SKM-1 treated with dmso at 0.1 percent for 144 hours (cell line): Measurements from ENCODE around the gene MIOS.

Experiments
- DNase-seq: peaks from one replicate; lab custom pipeline; 2025; ENCODE audit not compliant: unreplicated experiment; lab: John Stamatoyannopoulos, UW

Gene MIOS

DNA sequence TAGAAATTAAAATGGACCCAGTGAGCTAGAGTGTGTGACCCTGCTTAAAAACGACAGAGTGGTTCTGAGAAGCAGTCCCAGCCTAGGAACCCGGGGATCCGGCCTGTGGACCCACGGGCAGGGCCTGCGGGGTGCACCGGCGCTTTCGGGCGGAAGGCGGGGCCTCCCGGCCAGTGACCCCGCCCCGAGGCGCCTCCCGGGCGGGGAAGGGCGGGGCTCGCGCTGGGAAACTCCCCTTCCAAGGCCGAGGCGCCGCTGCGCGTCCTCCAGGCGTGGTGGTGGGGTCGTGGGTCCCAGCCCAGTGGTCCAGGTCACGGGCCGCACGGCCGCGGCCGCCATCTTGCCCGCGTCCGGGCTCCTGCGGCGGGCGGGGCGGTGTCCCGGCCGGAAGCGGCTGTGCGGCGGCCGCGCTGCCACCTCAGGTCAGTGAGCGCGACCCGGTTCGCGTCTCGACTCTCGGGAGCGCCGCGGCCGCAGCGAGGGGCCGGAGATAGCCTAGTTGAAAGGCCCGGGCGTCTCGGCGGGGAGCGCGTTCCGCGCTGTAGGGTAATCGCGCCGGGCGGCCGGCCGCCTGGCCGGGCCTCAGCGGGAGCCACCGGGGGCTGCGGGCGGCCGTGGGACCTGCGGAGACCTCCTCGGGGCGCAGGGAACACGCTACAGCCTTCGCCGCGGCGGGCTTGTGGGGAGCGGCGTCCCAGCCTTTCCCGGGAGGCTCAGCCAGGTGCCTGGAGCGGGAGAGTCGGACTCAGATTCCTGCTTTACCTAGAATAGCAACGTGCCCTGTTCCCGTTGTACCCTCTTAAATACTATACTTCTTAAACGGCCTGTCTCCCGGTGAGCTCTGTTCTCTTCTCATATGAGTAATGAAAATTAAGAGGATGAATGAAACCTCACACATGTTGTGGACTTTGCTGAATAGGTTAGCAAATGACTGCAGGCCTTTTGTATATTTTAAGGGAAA, at the start of gene MIOS:
Gene MIOS, plus strand, starts transcription at position 234 of the 961 bp plus-strand sequence. CDS start 5,592 bp downstream, outside the sequence.
- peak; percentile 76 for DNase-seq

DNA sequence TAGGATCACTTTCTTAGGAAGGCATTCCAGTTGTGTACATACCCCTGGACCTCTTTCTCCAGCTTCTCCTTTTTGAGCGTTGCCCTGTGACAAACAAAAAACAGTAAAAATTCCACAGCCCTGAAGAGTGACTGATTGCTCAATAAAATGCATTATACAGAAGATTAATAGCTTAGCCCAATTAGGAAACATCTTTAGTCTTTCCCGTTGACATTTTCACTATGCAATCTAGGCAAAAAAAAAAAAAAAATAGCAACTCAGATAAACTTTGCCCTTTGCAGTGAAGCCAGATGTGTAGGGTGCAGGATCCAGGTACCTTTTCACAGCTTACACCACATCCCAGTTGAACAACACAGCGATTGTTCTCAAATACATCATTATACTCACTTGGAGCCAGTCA, 48.9 kb upstream of the MIOS start:
- no peak for DNase-seq

DNA sequence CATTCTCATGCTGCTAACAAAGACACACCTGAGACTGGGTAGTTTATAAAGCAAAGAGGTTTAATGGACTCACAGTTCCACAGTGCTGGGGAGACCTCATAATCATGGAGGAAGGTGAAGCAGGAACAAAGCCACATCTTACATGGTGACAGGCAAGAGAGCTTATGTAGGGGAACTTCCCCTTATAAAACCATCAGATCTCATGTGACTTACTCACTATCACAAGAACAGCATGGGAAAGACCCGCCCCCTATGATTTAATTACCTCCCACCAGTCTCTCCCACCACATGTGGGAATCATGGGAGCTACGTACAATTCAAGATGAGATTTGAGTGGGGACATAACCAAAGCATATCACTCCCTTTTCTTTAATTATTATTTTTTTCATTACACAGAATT, 47.6 kb upstream of the MIOS start:
- DNase-seq, result no peak

DNA sequence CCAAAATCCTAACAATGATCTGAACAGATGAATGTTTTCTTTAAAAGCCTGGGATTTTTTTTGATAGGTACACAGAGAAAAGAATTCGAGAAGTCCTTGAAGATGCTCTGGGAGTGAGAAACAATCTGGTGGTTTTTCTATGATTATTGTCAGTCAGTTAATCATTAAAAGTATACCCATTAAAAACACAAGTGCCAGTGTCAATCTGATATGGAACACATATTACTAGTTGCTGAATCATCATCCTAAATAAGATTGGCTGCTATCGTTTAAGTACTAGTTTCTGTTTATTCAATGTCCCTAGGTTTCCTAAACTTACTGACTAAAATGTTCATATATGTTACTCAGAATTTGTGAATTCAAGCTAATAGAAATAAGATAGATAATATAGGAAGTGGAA, 47.2 kb upstream of the MIOS start:
- DNase-seq, result no peak

- DNase-seq, result no peak
Measured at GRCh38 chr7:7521259-7521658, 45.4 kb upstream of the MIOS start.

- no peak for DNase-seq
Measured at GRCh38 chr7:7522421-7522820, 44.3 kb upstream of the MIOS start.

DNA sequence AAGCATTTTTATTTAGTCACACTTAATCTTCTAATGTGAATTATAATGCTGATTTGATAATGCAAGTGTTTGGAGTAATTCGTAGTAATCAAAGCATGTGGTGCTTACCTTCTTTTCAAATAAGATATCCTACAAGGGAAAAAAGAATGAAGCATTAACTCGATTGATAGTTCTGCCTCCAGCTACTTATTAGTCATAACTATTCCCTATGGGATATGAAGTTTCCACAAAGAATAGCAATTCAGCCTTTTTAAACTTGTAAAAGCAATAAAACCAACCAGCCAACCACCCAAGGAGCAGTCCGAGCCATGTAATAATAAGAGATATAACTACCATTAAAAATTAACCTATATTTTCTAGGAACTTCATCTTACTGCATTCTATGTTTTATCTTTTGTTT, 42.6 kb upstream of the MIOS start:
- no peak for DNase-seq

DNA sequence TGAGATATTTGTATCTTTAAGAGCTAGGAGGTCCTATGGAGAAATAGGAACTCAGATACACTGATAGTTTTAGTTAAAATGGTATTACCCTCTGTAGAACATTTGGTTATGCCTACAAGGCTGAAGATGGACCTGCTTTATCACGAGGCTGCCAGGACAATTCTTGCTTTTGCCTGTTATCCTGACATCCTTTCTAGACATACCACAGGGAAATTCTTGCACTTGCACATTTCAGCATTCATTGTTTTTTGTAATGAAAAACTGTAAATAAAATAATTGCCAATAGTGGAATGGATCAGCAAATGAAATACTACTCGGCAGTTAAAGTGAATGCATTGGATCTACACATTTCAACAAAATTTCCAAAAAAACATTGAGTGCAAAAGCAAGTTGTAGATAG, 40.7 kb upstream of the MIOS start:
- DNase-seq, result no peak

- no peak for DNase-seq
Measured at GRCh38 chr7:7527047-7527446, 39.6 kb upstream of the MIOS start.

- no peak for DNase-seq
Measured at GRCh38 chr7:7529328-7529727, 37.4 kb upstream of the MIOS start.

- DNase-seq, result no peak
Measured at GRCh38 chr7:7533831-7534430, 32.8 kb upstream of the MIOS start.

GRCh38 chr7:7535691-7536090, 31.0 kb upstream of the MIOS start, which contains the start of gene COL28A1:
COL28A1 (minus strand) TSS chr7:7535873; CDS start chr7:7532875, 2,998 bp downstream.
- no peak for DNase-seq

DNA sequence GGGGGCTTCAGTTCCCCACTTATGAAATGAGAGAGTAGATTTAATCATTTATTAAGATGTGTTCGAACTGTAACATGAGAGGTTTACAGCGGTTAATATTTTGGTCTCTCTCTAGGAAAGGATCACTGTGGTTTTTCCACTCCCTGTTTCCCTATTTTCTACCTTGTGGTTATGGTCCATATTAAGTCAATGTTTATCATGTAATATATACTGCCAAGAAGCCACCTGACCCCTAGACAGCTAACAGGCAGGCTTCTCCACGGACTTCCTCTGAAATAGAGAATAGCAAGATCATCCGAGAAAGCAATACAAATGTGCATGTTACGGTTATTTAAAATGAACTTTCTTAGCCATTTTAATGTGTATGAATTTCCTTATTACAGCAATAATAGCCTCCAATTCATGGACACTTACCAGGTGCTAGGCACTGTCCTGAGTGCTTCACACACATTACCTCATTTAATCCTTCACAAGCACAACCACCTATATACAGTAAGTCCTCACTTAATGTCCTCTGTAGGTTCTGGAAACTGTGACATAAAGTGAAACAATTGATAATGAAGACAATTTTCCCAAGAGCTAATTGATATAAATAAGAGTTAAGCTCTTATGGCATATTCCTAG, 30.2 kb upstream of the MIOS start:
- DNase-seq, result no peak

DNA sequence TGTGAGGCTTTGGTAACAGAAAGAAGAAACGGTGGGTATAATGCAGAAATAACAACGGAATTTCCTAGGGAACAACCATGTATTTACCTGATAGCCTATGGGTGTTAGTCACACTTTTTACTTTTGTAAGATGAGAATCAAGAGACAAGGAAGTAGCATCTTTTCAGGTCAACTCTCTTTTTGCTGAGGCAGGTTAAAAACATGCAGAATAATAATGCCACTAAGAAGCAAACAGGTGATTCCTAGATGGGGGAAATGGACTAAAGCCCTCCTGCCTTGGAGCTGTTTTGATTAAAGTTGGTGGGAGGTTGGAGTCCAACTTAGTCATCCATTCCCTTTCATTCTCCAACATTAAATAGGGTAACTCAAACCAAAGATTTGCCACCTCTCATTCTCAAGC, 29.0 kb upstream of the MIOS start:
- DNase-seq, result no peak

DNA sequence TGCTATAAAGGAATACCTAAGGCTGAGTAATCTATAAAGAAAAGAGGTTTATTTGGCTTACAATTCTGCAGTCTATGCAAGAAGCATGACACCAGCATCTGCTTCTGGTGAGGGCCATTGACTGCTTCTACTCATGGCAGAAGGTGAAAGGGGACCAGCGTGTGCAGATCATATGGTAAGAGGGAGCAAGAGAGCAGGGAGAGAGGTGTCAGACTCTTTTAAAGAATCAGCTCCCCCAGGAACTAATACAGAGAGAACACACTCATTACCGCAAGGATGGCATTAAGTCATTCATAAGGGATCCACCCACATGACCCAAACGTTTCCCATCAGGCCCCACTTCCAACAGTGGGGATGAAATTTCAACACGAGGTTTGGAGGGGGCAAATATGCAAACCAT, 27.5 kb upstream of the MIOS start:
- DNase-seq, result no peak

GRCh38 chr7:7539711-7540110, 27.0 kb upstream of the MIOS start:
- DNase-seq, result no peak

GRCh38 chr7:7542251-7542835, 24.3 kb upstream of the MIOS start:
- DNase-seq, result no peak

GRCh38 chr7:7548407-7548806, 18.3 kb upstream of the MIOS start:
- DNase-seq, result no peak

DNA sequence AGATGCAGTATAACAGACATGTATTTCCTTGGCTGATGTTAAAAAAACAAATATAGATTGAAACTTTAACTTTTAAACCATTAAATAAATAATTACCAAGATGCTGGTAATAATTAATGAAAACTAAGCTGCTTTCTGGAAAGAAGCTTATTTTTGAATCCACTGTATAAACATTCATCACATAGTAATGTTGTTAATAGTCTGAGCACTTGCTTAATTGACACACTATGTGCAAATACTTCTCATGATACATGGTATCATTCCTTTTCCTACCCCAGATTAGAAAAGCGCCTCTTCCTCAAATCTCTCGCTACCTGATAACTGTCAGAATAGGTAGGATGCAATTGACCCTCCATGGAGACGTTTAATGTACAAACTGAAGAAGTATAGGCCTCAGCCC, 16.0 kb upstream of the MIOS start:
- DNase-seq, result no peak

DNA sequence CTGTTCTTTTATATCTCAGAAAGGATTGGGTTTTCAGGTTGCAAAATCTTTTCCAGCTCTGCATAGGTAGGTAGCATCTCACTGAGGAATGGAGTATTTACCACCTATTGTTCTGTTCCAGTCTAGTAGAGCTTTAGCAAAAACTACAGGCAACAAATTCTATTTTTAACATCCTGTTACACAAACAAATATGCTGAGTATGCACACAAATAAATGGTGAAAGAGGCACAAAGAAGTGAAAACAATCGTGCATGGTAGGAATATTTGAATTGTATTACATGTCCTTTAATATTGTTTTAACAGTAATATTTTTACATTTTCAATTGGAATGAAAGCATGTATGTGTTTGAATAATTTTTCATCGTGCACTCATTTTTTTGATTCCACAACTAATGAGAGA, 14.5 kb upstream of the MIOS start:
- DNase-seq, result no peak

- no peak for DNase-seq
Measured at GRCh38 chr7:7553386-7553785, 13.3 kb upstream of the MIOS start.

GRCh38 chr7:7554021-7554432, 12.7 kb upstream of the MIOS start:
- DNase-seq, result no peak
